HepG2 (cell line): Measurements from ENCODE around the gene STPG4. TPM values are rescaled to one million over a fixed set of nuclear protein-coding genes. Genes with fewer than 3 reads are reported as not detected.
A peak's percentile ranks its signal among the peaks of the same experiment; 100 is the strongest.

Experiments
- KDM4B ChIP-seq: sonication (generic); formaldehyde crosslinking; IDR thresholded peaks from 2 replicates; pipeline ENCODE4 v1.4.0; 2020; ENCODE audit warnings: missing genetic modification reagents
- MAFF ChIP-seq: IDR thresholded peaks from 2 replicates; pipeline ENCODE4 v1.6.1; 2011; ENCODE audit warnings: low read depth, low read length, improper control_type of control experiment
- NFKBIZ ChIP-seq: IDR thresholded peaks from 2 replicates; pipeline ENCODE4 v1.6.1; 2018; ENCODE audit warnings: missing genetic modification reagents, missing compliant biosample characterization
- NFYB ChIP-seq: sonication (generic); formaldehyde crosslinking; IDR thresholded peaks from 2 replicates; pipeline ENCODE4 v1.4.0; 2020; ENCODE audit warnings: missing genetic modification reagents
- PRMT3 ChIP-seq: sonication (generic); formaldehyde crosslinking; IDR thresholded peaks from 2 replicates; pipeline ENCODE4 v1.8.1; 2022; ENCODE audit warnings: low read depth, mild to moderate bottlenecking, moderate library complexity, missing genetic modification reagents, borderline replicate concordance
- SOX5 ChIP-seq: IDR thresholded peaks from 2 replicates; pipeline ENCODE4 v1.6.1; 2016; ENCODE audit warnings: borderline replicate concordance
- TEAD3 ChIP-seq: optimal IDR thresholded peaks from 2 replicates; pipeline ENCODE3; 2016; ENCODE audit warnings: borderline replicate concordance
- ZNF335 ChIP-seq: sonication (generic); formaldehyde crosslinking; IDR thresholded peaks from 2 replicates; pipeline ENCODE4 v1.4.0; 2020; ENCODE audit warnings: missing genetic modification reagents
- ZNF496 ChIP-seq: sonication (generic); formaldehyde crosslinking; IDR thresholded peaks from 2 replicates; pipeline ENCODE4 v1.8.1; 2023; ENCODE audit warnings: mild to moderate bottlenecking, moderate library complexity, missing genetic modification reagents; ENCODE audit not compliant: insufficient replicate concordance
- ZNF589 ChIP-seq: sonication (generic); formaldehyde crosslinking; conservative IDR thresholded peaks from 2 replicates; pipeline ENCODE4 v1.8.0; 2022; ENCODE audit warnings: mild to moderate bottlenecking, moderate library complexity, missing genetic modification reagents
- polyA plus RNA-seq, 8 experiments: library from polyadenylated mRNA; depleted of rRNA in 3 of 8; stranded (reverse) in 7 of 8; unstranded in 1 of 8; fragments of >200 nt; fragmentation: Illumina TruSeq in 4 of 8; extraction: Trizol in 4 of 8; gene quantifications; 2 replicates each; pipeline versions ENCODE4 v1.2.1 to v1.2.3, GENCODE V29; 2011 to 2016; ENCODE audit warnings: low read depth in 4 of 8, missing spikeins in 1 of 8, mixed read lengths in 1 of 8; ENCODE audit not compliant: insufficient read depth in 1 of 8
- total RNA-seq, 5 experiments: library from RNA; depleted of rRNA; stranded (reverse); fragments of >200 nt; fragmentation: Illumina TruSeq; extraction: Trizol; gene quantifications; 2 replicates each; pipeline ENCODE4 v1.2.3, GENCODE V29; 2016; ENCODE audit warnings: low read depth in 1 of 5
- TF ChIP-seq, protein P1 (sequence below): sonication (generic); formaldehyde crosslinking; IDR thresholded peaks from 2 replicates; pipeline ENCODE4 v1.5.1; 2020; ENCODE audit warnings: missing genetic modification reagents, mild to moderate bottlenecking, borderline replicate concordance
- TF ChIP-seq, protein P2 (sequence below): sonication (generic); formaldehyde crosslinking; conservative IDR thresholded peaks from 2 replicates; pipeline ENCODE4 v1.8.0; 2022; ENCODE audit warnings: mild to moderate bottlenecking, moderate library complexity, missing genetic modification reagents
- TF ChIP-seq, protein P3 (sequence below): sonication (generic); formaldehyde crosslinking; IDR thresholded peaks from 2 replicates; pipeline ENCODE4 v1.4.0; 2020; ENCODE audit warnings: missing genetic modification reagents
- TF ChIP-seq, protein P4 (sequence below): sonication (generic); formaldehyde crosslinking; conservative IDR thresholded peaks from 2 replicates; pipeline ENCODE4 v1.8.0; 2022; ENCODE audit warnings: low read depth, missing genetic modification reagents
- TF ChIP-seq, protein P5 (sequence below): sonication (generic); formaldehyde crosslinking; IDR thresholded peaks from 2 replicates; pipeline ENCODE4 v1.5.0; 2020; ENCODE audit warnings: missing genetic modification reagents
- TF ChIP-seq, protein P6 (sequence below): sonication (generic); formaldehyde crosslinking; IDR thresholded peaks from 2 replicates; pipeline ENCODE4 v1.8.0; 2022; ENCODE audit warnings: missing genetic modification reagents, mild to moderate bottlenecking, moderate library complexity, borderline replicate concordance

Gene STPG4
- total and polyA plus RNA-seq, 2 of the 13 experiments (the other 11 are each of a cell fraction or from before 2014, with no cell fraction given) = 0.11 to 0.15 TPM

DNA sequence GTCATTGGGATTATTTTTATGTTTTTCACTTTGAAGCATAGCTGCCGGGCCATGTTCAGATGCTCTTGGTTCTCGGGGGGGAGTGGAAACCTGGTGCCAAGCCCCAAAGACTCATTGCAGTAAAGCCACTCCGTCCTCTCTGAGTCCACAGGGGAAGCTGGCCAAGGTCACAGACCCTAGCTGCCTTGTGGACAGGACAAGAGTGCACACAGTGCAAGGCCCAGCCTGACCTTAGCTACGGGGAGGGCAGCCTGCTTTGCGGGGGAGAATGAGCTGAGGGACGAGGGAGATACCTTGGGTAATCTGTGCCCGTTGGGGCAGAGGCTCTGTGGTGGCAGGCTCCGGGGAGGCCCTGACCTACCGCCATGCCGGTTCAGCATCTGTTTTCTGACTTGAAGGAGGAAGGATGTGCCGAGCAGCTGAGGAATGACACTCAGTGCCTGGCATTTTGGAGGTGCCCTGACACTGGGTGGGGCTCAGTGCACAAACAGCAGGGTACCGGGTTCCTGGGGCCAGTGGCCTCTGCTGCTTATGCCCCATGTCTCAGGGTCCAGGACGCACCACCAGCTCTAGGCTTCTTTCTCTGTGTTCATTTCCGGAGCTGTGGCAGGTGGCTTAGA, 87.2 kb downstream of the STPG4 start (continued):
- TF ChIP-seq NFYB (CRISPR knock-in tag) (no peak), ZNF589 (no peak), SOX5 (CRISPR knock-in tag) (no peak; the same call in 1 of the 2 replicates), NFKBIZ (CRISPR knock-in tag) (no peak), PRMT3 (CRISPR knock-in tag) (no peak), ZNF496 (CRISPR knock-in tag) (no peak), TEAD3 (peak; percentile 81), ZNF335 (CRISPR knock-in tag) (no peak), KDM4B (CRISPR knock-in tag) (no peak), MAFF (no peak)
- TF ChIP-seq, protein P1, sequence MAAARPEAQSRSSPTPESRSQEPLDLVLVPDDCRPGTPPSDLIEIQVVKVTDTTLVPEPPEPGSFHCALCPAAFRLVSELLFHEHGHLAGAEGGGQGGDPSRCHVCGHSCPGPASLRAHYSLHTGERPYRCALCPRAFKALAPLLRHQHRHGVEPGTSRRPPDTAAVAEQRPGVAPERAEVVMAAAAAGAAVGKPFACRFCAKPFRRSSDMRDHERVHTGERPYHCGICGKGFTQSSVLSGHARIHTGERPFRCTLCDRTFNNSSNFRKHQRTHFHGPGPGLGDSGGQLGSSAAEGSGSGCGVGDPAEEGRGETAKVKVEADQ (CRISPR knock-in tag) = no peak
- TF ChIP-seq, protein P2, sequence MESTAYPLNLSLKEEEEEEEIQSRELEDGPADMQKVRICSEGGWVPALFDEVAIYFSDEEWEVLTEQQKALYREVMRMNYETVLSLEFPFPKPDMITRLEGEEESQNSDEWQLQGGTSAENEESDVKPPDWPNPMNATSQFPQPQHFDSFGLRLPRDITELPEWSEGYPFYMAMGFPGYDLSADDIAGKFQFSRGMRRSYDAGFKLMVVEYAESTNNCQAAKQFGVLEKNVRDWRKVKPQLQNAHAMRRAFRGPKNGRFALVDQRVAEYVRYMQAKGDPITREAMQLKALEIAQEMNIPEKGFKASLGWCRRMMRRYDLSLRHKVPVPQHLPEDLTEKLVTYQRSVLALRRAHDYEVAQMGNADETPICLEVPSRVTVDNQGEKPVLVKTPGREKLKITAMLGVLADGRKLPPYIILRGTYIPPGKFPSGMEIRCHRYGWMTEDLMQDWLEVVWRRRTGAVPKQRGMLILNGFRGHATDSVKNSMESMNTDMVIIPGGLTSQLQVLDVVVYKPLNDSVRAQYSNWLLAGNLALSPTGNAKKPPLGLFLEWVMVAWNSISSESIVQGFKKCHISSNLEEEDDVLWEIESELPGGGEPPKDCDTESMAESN (CRISPR knock-in tag) = no peak; the same call in 1 of the 2 replicates
- TF ChIP-seq, protein P3, sequence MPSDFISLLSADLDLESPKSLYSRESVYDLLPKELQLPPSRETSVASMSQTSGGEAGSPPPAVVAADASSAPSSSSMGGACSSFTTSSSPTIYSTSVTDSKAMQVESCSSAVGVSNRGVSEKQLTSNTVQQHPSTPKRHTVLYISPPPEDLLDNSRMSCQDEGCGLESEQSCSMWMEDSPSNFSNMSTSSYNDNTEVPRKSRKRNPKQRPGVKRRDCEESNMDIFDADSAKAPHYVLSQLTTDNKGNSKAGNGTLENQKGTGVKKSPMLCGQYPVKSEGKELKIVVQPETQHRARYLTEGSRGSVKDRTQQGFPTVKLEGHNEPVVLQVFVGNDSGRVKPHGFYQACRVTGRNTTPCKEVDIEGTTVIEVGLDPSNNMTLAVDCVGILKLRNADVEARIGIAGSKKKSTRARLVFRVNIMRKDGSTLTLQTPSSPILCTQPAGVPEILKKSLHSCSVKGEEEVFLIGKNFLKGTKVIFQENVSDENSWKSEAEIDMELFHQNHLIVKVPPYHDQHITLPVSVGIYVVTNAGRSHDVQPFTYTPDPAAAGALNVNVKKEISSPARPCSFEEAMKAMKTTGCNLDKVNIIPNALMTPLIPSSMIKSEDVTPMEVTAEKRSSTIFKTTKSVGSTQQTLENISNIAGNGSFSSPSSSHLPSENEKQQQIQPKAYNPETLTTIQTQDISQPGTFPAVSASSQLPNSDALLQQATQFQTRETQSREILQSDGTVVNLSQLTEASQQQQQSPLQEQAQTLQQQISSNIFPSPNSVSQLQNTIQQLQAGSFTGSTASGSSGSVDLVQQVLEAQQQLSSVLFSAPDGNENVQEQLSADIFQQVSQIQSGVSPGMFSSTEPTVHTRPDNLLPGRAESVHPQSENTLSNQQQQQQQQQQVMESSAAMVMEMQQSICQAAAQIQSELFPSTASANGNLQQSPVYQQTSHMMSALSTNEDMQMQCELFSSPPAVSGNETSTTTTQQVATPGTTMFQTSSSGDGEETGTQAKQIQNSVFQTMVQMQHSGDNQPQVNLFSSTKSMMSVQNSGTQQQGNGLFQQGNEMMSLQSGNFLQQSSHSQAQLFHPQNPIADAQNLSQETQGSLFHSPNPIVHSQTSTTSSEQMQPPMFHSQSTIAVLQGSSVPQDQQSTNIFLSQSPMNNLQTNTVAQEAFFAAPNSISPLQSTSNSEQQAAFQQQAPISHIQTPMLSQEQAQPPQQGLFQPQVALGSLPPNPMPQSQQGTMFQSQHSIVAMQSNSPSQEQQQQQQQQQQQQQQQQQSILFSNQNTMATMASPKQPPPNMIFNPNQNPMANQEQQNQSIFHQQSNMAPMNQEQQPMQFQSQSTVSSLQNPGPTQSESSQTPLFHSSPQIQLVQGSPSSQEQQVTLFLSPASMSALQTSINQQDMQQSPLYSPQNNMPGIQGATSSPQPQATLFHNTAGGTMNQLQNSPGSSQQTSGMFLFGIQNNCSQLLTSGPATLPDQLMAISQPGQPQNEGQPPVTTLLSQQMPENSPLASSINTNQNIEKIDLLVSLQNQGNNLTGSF (CRISPR knock-in tag) = no peak; the same call in 1 of the 2 replicates
- TF ChIP-seq, protein P4, sequence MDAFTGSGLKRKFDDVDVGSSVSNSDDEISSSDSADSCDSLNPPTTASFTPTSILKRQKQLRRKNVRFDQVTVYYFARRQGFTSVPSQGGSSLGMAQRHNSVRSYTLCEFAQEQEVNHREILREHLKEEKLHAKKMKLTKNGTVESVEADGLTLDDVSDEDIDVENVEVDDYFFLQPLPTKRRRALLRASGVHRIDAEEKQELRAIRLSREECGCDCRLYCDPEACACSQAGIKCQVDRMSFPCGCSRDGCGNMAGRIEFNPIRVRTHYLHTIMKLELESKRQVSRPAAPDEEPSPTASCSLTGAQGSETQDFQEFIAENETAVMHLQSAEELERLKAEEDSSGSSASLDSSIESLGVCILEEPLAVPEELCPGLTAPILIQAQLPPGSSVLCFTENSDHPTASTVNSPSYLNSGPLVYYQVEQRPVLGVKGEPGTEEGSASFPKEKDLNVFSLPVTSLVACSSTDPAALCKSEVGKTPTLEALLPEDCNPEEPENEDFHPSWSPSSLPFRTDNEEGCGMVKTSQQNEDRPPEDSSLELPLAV (CRISPR knock-in tag) = no peak
- TF ChIP-seq, protein P5, sequence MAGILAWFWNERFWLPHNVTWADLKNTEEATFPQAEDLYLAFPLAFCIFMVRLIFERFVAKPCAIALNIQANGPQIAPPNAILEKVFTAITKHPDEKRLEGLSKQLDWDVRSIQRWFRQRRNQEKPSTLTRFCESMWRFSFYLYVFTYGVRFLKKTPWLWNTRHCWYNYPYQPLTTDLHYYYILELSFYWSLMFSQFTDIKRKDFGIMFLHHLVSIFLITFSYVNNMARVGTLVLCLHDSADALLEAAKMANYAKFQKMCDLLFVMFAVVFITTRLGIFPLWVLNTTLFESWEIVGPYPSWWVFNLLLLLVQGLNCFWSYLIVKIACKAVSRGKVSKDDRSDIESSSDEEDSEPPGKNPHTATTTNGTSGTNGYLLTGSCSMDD (CRISPR knock-in tag) = no peak
- TF ChIP-seq, protein P6, sequence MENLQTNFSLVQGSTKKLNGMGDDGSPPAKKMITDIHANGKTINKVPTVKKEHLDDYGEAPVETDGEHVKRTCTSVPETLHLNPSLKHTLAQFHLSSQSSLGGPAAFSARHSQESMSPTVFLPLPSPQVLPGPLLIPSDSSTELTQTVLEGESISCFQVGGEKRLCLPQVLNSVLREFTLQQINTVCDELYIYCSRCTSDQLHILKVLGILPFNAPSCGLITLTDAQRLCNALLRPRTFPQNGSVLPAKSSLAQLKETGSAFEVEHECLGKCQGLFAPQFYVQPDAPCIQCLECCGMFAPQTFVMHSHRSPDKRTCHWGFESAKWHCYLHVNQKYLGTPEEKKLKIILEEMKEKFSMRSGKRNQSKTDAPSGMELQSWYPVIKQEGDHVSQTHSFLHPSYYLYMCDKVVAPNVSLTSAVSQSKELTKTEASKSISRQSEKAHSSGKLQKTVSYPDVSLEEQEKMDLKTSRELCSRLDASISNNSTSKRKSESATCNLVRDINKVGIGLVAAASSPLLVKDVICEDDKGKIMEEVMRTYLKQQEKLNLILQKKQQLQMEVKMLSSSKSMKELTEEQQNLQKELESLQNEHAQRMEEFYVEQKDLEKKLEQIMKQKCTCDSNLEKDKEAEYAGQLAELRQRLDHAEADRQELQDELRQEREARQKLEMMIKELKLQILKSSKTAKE (CRISPR knock-in tag) = peak; percentile 82
